GM21526 (cell line): ENCODE results near the gene OR13A1.
A peak's percentile ranks its signal among the peaks of the same experiment; 100 is the strongest.
"Not testable (repeated sequence)": the region's sequence is repeated elsewhere in the genome, so short reads cannot be mapped to it uniquely, and the experiment has no call there.

Experiments used
- ATAC-seq: cut with Tn5 transposase; IDR thresholded peaks from one replicate; pipeline ENCODE4 v1.9.1; 2021; ENCODE audit warnings: moderate library complexity; ENCODE audit not compliant: unreplicated experiment, low FRiP score

Gene OR13A1

DNA sequence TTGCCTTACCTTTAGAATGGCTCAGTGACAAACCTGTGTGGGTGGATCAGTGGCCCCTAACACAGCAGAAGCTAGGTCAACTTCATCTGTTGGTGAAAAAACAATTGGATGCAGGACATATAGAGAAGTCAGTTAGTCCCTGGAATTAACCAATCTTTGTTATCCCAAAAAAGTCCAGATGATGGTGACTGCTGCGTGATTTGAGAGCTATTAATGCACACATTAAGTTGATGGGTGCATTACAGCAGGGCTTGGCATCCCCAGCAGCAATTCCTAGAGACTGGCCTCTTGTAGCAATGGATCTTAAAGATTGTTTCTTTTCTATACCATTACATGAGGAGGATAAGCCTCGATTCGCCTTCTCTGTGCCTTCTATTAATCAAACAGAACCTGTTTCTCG is 33.3 kb downstream of the OR13A1 start:
- ATAC-seq, result no peak

DNA sequence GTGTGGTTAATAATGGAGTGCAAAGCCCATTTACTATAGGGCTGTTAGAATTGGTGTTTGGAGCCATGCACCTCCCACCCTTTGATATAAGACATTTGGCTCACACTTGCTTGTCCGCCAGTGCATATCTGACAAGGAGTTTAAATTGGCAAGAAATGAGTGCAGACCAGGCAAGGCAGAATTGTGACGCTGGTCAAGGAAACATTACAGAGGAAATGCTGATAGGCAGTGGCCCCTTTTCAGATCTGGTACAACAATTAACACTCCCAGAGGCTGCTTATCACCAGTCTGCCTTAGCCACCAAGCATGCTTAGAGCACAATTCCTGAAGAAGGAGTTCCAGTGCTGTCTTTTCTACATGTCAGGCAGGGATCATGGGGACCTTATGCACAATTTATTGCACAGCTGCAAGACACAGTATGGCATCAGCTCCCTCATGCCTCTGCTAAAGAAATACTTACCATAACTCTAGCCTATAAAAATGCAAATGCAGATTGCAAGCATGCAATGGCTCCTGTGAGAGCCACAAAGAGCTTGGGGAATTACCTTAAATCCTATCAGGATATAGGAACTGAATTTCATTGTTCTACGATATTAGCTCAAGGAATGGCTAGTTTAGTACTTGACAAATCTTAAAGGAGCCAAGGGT is 35.2 kb downstream of the OR13A1 start:
- no peak for ATAC-seq

DNA sequence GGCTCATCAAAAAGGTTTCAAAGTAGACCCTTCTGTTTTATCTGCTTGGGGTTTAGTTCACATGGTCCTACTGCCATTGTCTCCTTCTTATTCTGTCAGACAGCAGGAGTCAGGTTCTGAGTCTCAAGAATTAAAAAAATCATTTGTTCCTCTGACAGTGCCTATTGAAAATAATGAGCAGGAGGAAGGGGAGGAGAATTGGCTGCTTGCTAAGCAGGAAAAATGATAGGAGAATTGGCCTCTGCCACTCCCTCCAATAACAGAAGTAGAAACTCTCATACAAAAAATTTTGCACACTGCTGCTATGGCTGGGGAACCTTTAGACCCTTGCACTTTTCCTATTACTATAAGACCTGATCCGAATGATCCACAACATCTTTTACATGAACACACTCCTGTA is 35.7 kb downstream of the OR13A1 start:
- no peak for ATAC-seq

DNA sequence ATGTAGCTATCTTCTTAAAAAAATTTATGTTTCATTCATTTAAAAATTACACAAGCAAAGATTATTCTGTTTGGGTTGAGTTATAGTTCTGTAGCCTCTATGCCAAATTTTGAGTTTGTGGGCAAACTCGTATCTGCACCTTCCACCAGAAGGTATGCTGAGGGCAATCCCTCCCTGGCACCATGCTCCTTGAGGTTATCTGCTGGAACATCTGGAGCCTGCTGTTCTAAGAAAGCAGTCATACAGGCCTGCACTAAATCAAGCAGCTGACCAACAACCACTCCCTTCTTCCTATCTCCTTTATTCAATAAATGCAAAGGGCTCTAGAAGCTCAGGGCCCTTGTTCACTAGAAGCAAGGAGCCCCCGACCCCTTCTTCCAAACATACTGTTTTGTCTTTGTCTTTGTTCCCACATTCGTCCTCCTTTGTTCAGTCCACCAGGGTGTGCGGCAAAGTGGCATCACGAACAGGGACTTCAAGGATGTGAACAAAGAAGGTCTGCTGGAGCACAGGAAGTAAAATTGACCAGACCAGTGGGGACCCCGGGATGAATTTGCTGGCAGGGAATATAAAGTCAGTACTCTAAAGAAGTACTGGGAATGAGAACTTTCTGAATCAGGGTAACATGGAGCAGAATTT is 36.4 kb downstream of the OR13A1 start:
- ATAC-seq, result no peak

DNA sequence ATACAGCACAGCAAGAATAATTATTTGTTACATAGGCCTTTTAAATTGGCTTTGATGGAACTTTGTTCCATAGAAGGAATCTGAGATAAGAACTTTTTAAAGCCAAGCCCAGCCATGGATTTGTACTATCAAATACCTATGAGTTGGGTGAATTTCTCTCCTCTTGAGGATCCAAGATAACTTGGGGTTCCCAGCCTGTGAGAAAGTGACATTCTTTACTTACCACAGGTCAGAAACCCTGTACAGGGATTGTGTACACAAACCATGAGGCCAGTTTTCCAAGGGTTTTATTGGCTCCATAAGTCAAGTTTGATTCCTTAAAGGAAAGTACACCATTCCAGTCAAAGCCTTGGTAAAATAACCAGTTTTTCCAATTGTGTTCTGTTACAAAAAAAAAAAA is 39.3 kb downstream of the OR13A1 start:
- ATAC-seq, result not testable (repeated sequence)

DNA sequence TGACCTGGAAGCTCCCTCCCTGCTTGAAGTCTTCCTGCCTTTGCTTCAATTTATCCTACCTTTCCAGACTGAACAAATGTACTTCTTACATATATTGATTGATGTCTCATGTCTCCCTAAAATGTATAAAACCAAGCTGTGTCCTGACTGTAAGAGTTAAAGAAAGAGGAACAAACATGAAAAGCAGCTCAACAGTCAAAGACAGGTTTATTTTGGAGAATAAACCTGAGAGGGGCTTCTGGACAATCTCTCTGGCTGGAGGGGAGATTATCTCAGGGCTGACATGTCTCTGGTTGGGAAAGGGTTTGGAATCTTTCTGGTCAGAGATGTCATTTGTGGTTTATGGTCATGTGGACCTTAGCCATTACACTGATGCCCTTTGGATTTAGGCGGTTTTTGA is 41.0 kb downstream of the OR13A1 start:
- ATAC-seq, result no peak

DNA sequence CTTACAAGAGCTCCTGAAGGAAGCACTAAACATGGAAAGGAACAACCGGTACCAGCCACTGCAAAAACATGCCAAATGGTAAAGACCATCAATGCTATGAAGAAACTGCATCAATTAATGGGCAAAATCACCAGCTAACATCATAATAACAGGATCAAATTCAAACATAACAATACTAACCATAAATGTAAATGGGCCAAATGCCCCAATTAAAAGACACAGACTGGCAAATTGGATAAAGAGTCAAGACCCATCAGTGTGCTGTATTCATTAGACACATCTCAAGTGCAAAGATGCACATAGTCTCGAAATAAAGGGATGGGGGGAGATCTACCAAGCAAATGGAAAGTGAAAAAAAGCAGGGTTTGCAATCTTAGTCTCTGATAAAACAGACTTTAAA is 47.6 kb downstream of the OR13A1 start:
- ATAC-seq, result not testable (repeated sequence)

DNA sequence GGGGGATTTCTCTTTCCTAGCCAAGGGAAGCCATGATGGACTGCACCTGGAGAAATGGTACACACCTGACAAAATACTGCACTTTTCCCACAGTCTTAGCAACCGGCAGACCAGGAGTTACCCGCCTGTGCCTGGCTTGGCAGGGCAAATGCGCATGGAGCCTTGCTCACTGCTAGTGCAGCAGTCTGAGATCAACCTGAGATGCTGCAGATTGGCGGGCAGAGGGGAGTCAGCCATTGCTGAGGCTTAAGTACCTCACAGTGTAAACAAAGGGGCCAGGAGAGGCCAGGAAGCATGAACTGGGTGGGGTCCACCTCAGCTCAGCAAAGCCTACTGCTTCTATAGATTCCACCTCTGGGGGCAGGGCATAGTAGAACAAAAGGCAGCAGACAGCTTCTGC is 49.4 kb downstream of the OR13A1 start:
- ATAC-seq, result no peak

DNA sequence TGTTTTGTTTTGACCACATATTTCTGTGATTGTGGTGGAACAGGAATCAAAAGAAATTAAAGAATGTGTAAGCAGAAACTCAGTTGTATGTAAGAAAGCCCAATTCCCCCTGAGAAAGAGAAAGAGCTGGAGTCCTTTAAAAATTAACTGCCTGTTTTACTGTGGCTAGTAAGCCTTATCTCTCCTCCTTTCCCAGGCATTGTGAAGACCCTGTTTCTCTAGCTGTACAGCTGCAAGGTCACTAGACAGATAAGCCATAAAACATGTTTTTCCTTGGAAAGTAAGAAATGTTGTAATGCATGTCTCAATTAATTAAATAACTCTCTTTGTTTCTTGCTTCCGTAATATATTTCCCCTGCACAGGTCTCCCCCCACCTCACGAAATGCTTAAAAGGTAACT is 53.5 kb downstream of the OR13A1 start:
- ATAC-seq, result no peak

DNA sequence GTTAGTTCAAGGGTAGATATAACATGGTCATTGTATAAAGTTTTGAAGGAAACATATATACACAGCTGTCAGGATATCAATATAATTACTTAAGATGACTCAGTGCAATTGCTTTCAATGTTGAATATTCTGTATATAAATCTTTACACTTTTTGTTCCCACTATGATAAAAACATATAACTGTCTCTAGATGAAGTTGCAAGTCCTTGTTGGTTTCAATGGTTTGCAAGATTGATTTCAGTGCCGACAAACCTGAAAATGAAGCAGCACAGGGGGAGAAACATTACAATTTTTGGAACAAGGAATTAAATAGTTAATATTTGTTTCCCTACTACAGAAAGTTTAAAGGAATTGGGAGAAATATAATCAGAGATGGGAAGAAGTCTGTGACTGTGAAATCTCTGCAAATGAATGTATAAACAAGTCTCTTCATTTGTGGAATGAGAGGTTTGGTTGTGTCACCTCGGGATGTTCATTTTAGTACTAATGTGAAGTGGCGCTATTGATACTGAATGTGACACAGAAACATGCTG is 54.1 kb downstream of the OR13A1 start:
- ATAC-seq, result no peak

DNA sequence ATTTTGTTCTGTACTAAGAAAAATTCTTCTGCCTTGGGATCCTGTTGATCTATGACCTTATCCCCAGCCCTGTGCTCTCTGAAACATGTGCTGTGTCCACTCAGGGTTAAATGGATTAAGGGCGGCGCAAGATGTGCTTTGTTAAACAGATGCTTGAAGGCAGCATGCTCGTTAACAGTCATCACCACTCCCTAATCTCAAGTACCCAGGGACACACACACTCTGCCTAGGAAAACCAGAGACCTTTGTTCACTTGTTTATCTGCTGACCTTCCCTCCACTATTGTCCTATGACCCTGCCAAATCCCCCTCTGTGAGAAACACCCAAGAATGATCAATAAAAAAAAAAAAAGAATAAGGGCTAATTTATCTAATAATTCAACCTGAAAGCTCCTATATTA is 54.8 kb downstream of the OR13A1 start:
- ATAC-seq, result not testable (repeated sequence)

DNA sequence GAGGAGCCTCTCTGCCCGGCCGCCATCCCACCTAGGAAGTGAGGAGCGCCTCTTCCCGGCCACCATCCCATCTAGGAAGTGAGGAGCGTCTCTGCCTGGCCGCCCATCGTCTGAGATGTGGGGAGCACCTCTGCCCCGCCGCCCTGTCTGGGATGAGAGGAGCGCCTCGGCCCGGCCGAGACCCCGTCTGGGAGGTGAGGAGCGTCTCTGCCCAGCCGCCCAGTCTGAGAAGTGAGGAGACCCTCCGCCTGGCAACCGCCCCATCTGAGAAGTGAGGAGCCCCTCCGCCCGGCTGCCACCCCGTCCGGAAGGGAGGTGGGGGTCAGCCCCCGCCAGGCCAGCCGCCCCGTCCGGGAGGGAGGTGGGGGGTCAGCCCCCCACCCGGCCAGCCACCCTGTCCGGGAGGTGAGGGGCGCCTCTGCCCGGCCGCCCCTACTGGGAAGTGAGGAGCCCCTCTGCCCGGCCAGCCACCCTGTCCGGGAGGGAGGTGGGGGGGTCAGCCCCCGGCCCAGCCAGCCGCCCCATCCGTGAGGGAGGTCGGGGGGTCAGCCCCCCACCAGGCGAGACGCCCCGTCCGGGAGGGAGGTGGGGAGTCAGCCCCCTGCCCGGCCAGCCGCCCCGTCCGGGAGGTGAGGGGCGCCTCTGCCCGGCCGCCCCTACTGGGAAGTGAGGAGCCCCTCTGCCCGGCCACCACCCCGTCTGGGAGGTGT is 55.5 kb downstream of the OR13A1 start:
- ATAC-seq, result not testable (repeated sequence)

DNA sequence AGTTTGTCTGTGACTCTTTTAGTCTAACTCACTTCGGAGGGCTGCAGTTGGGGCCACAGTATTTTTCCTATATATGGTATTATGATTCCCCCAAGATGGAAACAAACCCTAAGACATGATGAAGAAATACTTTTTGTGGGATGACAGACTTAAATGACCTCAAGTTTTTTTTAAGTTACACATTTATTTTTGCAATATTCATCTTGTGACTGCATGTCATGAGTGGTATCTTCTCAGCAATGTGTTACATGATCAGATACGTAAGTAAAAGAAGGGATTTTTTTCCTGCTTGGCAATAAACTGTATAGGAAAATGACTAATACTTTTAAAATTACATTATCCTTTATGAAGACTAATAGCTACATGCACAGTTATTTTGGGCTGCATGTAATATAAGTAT is 57.8 kb downstream of the OR13A1 start:
- no peak for ATAC-seq

DNA sequence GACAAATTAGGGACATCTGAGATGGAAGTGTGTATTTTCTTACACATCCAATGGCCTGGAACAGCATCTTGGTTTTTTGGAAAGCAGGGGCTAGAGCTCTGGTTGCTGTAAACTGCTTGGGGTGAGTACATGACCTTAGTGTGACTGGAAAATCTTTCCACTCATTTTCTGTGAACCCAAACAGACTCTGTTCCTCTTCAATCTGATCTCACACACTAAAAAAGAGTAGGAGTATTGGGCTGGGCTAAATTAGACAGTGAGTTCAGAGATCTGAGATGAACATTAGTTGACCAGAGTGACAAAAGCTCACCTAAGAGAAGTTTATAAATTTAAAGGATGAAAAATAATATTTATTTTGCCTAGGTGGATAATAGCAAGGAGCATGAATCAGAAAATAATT is 59.2 kb downstream of the OR13A1 start:
- no peak for ATAC-seq

DNA sequence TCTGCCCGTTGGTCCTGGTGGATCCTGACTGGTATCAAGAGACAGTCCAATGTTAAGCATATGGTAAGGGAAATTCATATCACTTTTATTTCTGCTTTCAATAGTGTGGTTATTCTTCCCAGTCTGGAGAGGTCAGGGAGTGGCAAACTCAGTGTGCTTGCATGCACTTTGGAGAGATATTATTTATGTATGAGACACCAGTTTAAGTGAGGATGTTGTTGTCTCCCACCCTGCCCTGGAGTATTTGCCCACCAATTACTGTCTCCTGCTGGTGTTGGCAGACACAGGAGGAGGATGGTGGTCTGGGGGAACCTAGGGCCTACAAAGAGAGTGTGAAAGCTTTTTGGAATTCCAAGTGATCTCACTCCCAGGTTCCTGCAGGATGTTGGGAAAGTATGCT is 59.7 kb downstream of the OR13A1 start:
- ATAC-seq, result no peak

DNA sequence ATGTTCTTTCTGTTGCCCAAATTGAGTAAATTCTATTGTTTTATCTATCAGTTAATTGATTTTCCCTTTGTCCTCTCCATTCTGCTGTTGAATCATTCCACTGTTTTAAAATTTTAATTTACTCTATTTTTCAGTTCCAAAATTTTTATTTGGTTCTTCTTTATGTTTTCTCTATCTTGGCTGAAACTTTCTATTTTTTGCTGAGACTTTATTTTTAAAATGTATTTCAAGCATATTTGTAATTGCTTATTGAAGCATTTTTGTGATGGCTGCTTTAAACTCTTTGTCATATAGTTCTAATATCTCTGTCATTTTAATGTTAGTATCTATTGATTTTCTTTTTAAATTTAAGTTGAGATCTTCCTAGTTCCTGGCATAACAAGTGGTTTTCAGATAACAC is 60.5 kb downstream of the OR13A1 start:
- no peak for ATAC-seq

DNA sequence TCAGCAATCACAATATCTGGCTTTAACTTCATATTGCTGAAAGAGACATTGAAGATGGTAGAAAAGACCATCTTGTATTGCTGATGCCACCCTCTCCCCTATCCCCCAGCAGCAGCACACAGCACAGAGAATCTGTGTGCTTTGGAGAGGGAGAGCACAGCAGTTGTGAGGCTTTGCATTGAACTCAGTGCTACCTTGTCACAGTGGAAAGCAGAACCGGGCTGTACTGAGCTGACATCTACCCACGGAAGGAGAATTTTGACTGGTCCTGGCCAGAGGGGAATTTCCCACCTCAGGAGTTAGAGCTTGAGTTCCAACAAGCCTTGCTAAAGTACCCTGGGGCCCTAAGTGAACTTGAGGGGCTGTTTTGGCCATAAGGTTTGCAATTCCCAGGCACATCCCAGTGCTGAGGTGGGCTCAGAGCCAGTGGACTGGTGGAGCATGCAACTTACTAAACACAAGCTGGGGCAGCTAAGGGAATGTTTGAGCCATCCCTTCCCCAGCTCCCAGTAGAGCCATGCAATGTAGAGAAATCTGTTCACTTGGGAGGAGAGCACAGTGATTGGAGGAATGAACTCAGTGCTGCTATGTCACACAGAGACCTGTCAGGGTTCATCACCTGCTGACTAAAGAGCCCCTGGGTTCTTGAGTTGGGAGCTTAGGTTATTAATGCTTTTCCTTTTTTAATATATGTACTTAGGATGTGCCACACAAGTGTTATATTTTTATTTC is 62.1 kb downstream of the OR13A1 start:
- peak; percentile 63 for ATAC-seq
